ENCODE measurements around the gene SPINK6.

DNA sequence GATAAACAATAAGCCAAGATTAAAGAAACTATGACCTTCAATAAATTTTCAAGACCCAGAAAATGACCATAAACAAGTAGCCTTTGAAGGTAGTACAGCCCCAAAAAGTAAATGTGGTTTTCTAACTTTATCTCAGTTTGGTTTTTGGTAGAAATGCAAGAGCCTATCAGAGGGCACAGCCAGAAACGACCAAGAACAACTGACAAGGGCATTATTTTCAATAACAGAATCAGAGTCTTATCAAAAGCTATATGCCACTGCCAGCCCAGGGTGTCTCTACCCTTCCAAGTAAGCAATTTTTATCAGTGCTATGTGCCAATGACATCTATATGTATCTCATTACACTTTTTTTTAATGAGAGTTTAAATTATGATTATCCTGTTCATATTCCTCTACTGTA is 11.8 kb upstream of the SPINK6 start:
- TF ChIP-seq CTCF (IDR thresholded peaks at IDR 0.05 in 2 of 3, conservative IDR thresholded peaks at IDR 0.05 in 1 of 3; ENCODE audit: borderline replicate concordance in 1 of 3, insufficient read depth in 1 of 3, low read depth in 2 of 3, low read length in 2 of 3) (no peak), TCF7L2 (IDR thresholded peaks at IDR 0.05; ENCODE audit: borderline replicate concordance, extremely low read depth, insufficient read depth, insufficient read length) (no peak), ZNF274 (IDR thresholded peaks at IDR 0.05; ENCODE audit: low read depth, low read length) (no peak), POLR2A (IDR thresholded peaks at IDR 0.05; ENCODE audit: borderline replicate concordance, extremely low read depth, insufficient read depth, insufficient read length) (no peak), FOSL1 (IDR thresholded peaks at IDR 0.05; ENCODE audit: low read depth) (no peak), EZH2 (IDR thresholded peaks at IDR 0.05) (no peak)
